ENCODE results near the gene TRPT1. TPM values are rescaled to one million over a fixed set of nuclear protein-coding genes. Genes with fewer than 3 reads are reported as not detected.

The TRPT1 gene
- total and polyA plus RNA-seq, 9 of the 15 experiments (the other 6 are each of a cell fraction or from before 2014, with no cell fraction given): 4.6 to 41.7 (median 23.1) TPM

DNA sequence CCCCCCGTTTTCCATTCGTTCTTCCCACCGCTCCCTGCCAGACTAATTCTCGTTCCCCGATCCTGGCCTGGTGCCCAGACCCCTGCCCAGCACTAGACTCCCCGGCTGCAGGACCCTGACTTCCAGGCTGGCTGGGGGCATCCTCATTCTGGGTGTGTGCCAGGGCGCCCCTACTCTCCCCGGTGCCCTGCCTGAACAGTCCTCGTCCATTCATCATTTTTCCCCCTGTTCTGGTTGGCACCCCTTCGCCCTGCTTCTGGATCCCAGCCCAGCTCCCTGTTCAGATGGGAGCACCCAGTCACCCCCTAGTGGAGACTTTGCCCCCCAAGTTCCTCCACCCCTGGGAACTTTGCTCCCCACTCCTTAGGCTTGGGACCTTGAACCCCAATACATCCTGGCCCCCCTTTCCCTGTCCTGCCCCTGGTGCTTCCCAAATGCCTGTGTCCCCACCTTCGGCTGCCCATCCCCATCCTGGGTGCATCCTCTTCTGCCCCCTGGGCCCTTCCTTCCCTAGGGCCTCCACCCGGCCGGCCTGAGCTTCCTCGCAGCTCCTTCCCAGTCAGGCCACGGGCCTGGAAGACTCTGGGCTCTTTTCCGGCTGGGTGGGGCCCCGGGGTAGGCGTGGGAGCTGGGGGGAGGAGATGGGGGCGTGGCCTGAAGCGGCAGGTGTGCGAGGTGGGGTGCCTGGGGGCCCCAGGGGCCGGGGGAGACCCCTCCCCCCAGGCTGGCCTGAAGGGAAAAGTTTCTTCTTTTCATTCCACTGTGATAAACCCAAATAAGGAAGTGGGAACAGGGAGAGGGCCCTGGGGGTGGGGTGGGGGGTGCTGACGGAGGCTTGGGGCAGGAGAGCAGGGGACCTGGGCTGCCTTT, 26.3 kb upstream of the TRPT1 start:
- Histone ChIP-seq H3K27ac (ENCODE audit: extremely low read depth, low read depth, low read length) (peak overlapping the region; percentile 80), H3K9me3 (replicated peaks; ENCODE audit: control insufficient read depth, insufficient read depth, low read depth, low read length) (no peaks in the 10 kb centered on the region), H3K36me3 (ENCODE audit: control insufficient read depth, insufficient read depth, low read length) (peaks cover 40% of the 10 kb centered on the region; the same call in 2 of the 3 replicates), H3K9me1 (ENCODE audit: control insufficient read depth, insufficient read depth, low read length) (no peaks in the 10 kb centered on the region), H3K4me2 (ENCODE audit: insufficient read depth, low read length) (peak overlapping the region; percentile 85), H3K4me1 (replicated peaks in 1 of 2; ENCODE audit: control insufficient read depth in 2 of 2, insufficient read depth in 2 of 2, low read length in 2 of 2) (peaks cover 30 to 86% of the 10 kb centered on the region in 2 experiments), H3K79me2 (ENCODE audit: control insufficient read depth, insufficient read depth, low read length) (peaks cover 27% of the 10 kb centered on the region), H2AFZ (ENCODE audit: low read depth, low read length) (0 out of 2 replicates have a peak overlapping the region, but pooled peaks have one; percentile 51), H3K4me3 (peak overlapping the region; percentile 87), H3K9ac (ENCODE audit: insufficient read depth in 1 of 2, low read depth in 2 of 2, low read length in 2 of 2) (peak overlapping the region; percentile 84 to 95), H3K27me3 (ENCODE audit: control insufficient read depth in 2 of 2, insufficient read depth in 2 of 2, low read length in 2 of 2) (no peaks in the 10 kb centered on the region), H4K20me1 (replicated peaks; ENCODE audit: control insufficient read depth, insufficient read depth, low read length) (peaks cover 7% of the 10 kb centered on the region)
- peak; percentile 40 for FAIRE-seq
- WGBS (ENCODE audit: insufficient coverage, low coverage, missing lambda C conversion rate): 3% methylated on average over 19 of the region's 23 CpGs
- in situ Hi-C loops (cut with MboI): no loop called here
- BruUV-seq (replicated peaks): no TSS peak
- ChIA-PET CTCF (ENCODE audit: low intra/inter-chr PET ratio) (interaction anchor here (0.6 kb wide), 1 partner anchor 1347 kb away, joined by 3 read pairs; no protein-coding TSS in a partner anchor), POLR2A (interaction anchor here (0.5 to 1.8 kb wide), 8 partner anchors 9 to 366 kb away, joined by 3 to 8 read pairs (median 4); partner anchors contain the start of gene FERMT3)
- intact Hi-C loops (cut with micrococcal nuclease): no loop called here
- ATAC-seq: peak; percentile 58
- DNase-seq (ENCODE audit: extremely low read depth in 1 of 4, low spot score in 3 of 4): peak; percentile 74 to 80 (median 76)
- TF ChIP-seq, protein P1, sequence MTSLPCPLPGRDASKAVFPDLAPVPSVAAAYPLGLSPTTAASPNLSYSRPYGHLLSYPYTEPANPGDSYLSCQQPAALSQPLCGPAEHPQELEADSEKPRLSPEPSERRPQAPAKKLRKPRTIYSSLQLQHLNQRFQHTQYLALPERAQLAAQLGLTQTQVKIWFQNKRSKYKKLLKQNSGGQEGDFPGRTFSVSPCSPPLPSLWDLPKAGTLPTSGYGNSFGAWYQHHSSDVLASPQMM (CRISPR knock-in tag; IDR thresholded peaks at IDR 0.05): no peak
- peak; percentile 80 for TF ChIP-seq NFIC (IDR thresholded peaks at IDR 0.05)
- peak; percentile 15; the same call in 1 of the 2 replicates for TF ChIP-seq CREB1 (IDR thresholded peaks at IDR 0.05)
- no peak for TF ChIP-seq CREB1 (CRISPR knock-in tag; IDR thresholded peaks at IDR 0.05)
- no peak for TF ChIP-seq POLR2H (tag; IDR thresholded peaks at IDR 0.05; ENCODE audit: low read depth)
- TF ChIP-seq, protein P2, sequence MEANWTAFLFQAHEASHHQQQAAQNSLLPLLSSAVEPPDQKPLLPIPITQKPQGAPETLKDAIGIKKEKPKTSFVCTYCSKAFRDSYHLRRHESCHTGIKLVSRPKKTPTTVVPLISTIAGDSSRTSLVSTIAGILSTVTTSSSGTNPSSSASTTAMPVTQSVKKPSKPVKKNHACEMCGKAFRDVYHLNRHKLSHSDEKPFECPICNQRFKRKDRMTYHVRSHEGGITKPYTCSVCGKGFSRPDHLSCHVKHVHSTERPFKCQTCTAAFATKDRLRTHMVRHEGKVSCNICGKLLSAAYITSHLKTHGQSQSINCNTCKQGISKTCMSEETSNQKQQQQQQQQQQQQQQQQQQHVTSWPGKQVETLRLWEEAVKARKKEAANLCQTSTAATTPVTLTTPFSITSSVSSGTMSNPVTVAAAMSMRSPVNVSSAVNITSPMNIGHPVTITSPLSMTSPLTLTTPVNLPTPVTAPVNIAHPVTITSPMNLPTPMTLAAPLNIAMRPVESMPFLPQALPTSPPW (CRISPR knock-in tag; IDR thresholded peaks at IDR 0.05): peak; percentile 72
- TF ChIP-seq, protein P3, sequence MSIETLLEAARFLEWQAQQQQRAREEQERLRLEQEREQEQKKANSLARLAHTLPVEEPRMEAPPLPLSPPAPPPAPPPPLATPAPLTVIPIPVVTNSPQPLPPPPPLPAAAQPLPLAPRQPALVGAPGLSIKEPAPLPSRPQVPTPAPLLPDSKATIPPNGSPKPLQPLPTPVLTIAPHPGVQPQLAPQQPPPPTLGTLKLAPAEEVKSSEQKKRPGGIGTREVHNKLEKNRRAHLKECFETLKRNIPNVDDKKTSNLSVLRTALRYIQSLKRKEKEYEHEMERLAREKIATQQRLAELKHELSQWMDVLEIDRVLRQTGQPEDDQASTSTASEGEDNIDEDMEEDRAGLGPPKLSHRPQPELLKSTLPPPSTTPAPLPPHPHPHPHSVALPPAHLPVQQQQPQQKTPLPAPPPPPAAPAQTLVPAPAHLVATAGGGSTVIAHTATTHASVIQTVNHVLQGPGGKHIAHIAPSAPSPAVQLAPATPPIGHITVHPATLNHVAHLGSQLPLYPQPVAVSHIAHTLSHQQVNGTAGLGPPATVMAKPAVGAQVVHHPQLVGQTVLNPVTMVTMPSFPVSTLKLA (conservative IDR thresholded peaks at IDR 0.05): peak; percentile 37 to 40
- peak; percentile 50; the same call in 1 of the 2 replicates for TF ChIP-seq ZNF263 (CRISPR knock-in tag; IDR thresholded peaks at IDR 0.05; ENCODE audit: borderline replicate concordance)
- 0 out of 4 replicates have a peak, but pooled peaks of 1 of the 2 experiments have one; percentile 49 for TF ChIP-seq SIN3A (IDR thresholded peaks at IDR 0.05; ENCODE audit: borderline replicate concordance in 2 of 2, control insufficient read depth in 1 of 2, low read depth in 2 of 2, low read length in 2 of 2)
- TF ChIP-seq, protein P4, sequence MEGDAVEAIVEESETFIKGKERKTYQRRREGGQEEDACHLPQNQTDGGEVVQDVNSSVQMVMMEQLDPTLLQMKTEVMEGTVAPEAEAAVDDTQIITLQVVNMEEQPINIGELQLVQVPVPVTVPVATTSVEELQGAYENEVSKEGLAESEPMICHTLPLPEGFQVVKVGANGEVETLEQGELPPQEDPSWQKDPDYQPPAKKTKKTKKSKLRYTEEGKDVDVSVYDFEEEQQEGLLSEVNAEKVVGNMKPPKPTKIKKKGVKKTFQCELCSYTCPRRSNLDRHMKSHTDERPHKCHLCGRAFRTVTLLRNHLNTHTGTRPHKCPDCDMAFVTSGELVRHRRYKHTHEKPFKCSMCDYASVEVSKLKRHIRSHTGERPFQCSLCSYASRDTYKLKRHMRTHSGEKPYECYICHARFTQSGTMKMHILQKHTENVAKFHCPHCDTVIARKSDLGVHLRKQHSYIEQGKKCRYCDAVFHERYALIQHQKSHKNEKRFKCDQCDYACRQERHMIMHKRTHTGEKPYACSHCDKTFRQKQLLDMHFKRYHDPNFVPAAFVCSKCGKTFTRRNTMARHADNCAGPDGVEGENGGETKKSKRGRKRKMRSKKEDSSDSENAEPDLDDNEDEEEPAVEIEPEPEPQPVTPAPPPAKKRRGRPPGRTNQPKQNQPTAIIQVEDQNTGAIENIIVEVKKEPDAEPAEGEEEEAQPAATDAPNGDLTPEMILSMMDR (IDR thresholded peaks at IDR 0.05 in 2 of 3, conservative IDR thresholded peaks at IDR 0.05 in 1 of 3; ENCODE audit: insufficient read depth in 2 of 3, low read depth in 1 of 3, low read length in 3 of 3): peak; percentile 34 to 60 (median 46)
- TF ChIP-seq POLR2AphosphoS5 (IDR thresholded peaks at IDR 0.05; ENCODE audit: control insufficient read depth, insufficient read depth, low read depth, low read length): 0 out of 2 replicates have a peak, but pooled peaks have one; percentile 25
- TF ChIP-seq HDAC2 (IDR thresholded peaks at IDR 0.05): 0 out of 2 replicates have a peak, but pooled peaks have one; percentile 40
- TF ChIP-seq HCFC1 (IDR thresholded peaks at IDR 0.05; ENCODE audit: low read depth, low read length): no peak
- TF ChIP-seq ZFX (CRISPR knock-in tag; IDR thresholded peaks at IDR 0.05): peak; percentile 28; the same call in 1 of the 2 replicates
